ENCODE measurements around the gene SCN4A.

GRCh38 chr17:63954402-63955063, 18.2 kb downstream of the SCN4A start:
- no peak for TF ChIP-seq POLR2AphosphoS5 (IDR thresholded peaks at IDR 0.05; ENCODE audit: low read depth, low read length)
- no peak for TF ChIP-seq TAF1 (IDR thresholded peaks at IDR 0.05; ENCODE audit: borderline replicate concordance, insufficient read depth, low read length)
- no peak for TF ChIP-seq FOXP2 (optimal IDR thresholded peaks at IDR 0.05; ENCODE audit: borderline replicate concordance, extremely low read depth, extremely low read length, insufficient read depth)
- TF ChIP-seq, protein P1, sequence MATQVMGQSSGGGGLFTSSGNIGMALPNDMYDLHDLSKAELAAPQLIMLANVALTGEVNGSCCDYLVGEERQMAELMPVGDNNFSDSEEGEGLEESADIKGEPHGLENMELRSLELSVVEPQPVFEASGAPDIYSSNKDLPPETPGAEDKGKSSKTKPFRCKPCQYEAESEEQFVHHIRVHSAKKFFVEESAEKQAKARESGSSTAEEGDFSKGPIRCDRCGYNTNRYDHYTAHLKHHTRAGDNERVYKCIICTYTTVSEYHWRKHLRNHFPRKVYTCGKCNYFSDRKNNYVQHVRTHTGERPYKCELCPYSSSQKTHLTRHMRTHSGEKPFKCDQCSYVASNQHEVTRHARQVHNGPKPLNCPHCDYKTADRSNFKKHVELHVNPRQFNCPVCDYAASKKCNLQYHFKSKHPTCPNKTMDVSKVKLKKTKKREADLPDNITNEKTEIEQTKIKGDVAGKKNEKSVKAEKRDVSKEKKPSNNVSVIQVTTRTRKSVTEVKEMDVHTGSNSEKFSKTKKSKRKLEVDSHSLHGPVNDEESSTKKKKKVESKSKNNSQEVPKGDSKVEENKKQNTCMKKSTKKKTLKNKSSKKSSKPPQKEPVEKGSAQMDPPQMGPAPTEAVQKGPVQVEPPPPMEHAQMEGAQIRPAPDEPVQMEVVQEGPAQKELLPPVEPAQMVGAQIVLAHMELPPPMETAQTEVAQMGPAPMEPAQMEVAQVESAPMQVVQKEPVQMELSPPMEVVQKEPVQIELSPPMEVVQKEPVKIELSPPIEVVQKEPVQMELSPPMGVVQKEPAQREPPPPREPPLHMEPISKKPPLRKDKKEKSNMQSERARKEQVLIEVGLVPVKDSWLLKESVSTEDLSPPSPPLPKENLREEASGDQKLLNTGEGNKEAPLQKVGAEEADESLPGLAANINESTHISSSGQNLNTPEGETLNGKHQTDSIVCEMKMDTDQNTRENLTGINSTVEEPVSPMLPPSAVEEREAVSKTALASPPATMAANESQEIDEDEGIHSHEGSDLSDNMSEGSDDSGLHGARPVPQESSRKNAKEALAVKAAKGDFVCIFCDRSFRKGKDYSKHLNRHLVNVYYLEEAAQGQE (IDR thresholded peaks at IDR 0.05; ENCODE audit: insufficient read depth in 1 of 2, low read depth in 2 of 2, low read length in 2 of 2), result no peak

Measured in PFSK-1 (cell line).